Endodermal cell (in vitro differentiated cells): ENCODE measurements around the gene SLC25A53. TPM values are rescaled to one million over a fixed set of nuclear protein-coding genes. Genes with fewer than 3 reads are reported as not detected.

Experiments used
- DNase-seq: peaks from one replicate; pipeline ENCODE4 v3.0.0-alpha.2; 2017
- H3K27ac ChIP-seq: 2 replicates; pipeline ENCODE4 v1.5.1; 2013; ENCODE audit warnings: mild to moderate bottlenecking, low read depth, low read length, moderate library complexity
- H3K27me3 ChIP-seq: 2 replicates; pipeline ENCODE4 v1.6.1; 2013; ENCODE audit warnings: mild to moderate bottlenecking, low read length, moderate library complexity; ENCODE audit not compliant: insufficient read depth, control insufficient read depth, poor library complexity, severe bottlenecking
- H3K36me3 ChIP-seq: 2 replicates; pipeline ENCODE4 v1.7.0; 2013; ENCODE audit warnings: mild to moderate bottlenecking, low read length, moderate library complexity; ENCODE audit not compliant: control insufficient read depth, insufficient read depth
- H3K4me1 ChIP-seq: one replicate; pipeline ENCODE4 v1.7.0; 2013; ENCODE audit warnings: low read length; ENCODE audit not compliant: control insufficient read depth, insufficient read depth
- H3K4me3 ChIP-seq: 2 replicates; pipeline ENCODE4 v1.5.1; 2013; ENCODE audit warnings: mild to moderate bottlenecking, low read length, moderate library complexity
- H3K9ac ChIP-seq: 2 replicates; pipeline ENCODE4 v1.6.1; 2013; ENCODE audit warnings: mild to moderate bottlenecking, low read length, moderate library complexity; ENCODE audit not compliant: poor library complexity, severe bottlenecking; ENCODE audit errors: extremely low read depth
- H3K9me3 ChIP-seq: 2 replicates; pipeline ENCODE4 v1.6.1; 2013; ENCODE audit warnings: mild to moderate bottlenecking, low read length, moderate library complexity; ENCODE audit not compliant: control insufficient read depth
- H3K27ac Mint-ChIP-seq: 2 replicates; pipeline ENCODE4 v1.8.0; 2020; ENCODE audit warnings: mixed read lengths
- H3K27me3 Mint-ChIP-seq: 2 replicates; pipeline ENCODE4 v1.8.0; 2021; ENCODE audit warnings: mild to moderate bottlenecking, mixed read lengths; ENCODE audit not compliant: insufficient read depth
- H3K36me3 Mint-ChIP-seq: 2 replicates; pipeline ENCODE4 v1.8.0; 2020; ENCODE audit warnings: low read depth, mixed read lengths
- H3K4me1 Mint-ChIP-seq: 2 replicates; pipeline ENCODE4 v1.8.0; 2020; ENCODE audit warnings: mixed read lengths
- H3K4me3 Mint-ChIP-seq: 2 replicates; pipeline ENCODE4 v1.8.0; 2020; ENCODE audit warnings: mild to moderate bottlenecking, moderate library complexity, mixed read lengths
- H3K9me3 Mint-ChIP-seq: 2 replicates; pipeline ENCODE4 v1.8.0; 2020; ENCODE audit warnings: mild to moderate bottlenecking, mixed read lengths
- WGBS, 2 experiments: methylation state at CpG; one replicate each; pipeline versions ENCODE4 v1.1.5 to v1.1.7; 2013; ENCODE audit warnings: missing lambda C conversion rate in 2 of 2, mixed read lengths in 1 of 2; ENCODE audit not compliant: insufficient coverage in 1 of 2, insufficient read length in 1 of 2; 5-methylcytosine and 5-hydroxymethylcytosine counted together
- total RNA-seq, 2 donors: library from RNA; stranded (reverse); fragmentation: NEBNext Ultra II Directional in 1 of 2; extraction: Animal tissue kit (Norgen Biotek cat#: 25700) in 1 of 2; gene quantifications; 2 replicates in 1 of 2; 3 replicates in 1 of 2; pipeline ENCODE4 v1.2.1, GENCODE V29; 2021
- TF ChIP-seq, protein P1 (sequence below): fragments of 200-600 bp; sonication (generic); conservative IDR thresholded peaks from 2 replicates; pipeline ENCODE4 v1.5.0; 2021; ENCODE audit warnings: antibody characterized with exemption, mild to moderate bottlenecking

The SLC25A53 gene
- total RNA-seq, 2 donors from 2014 or later, result 2.0 to 4.4 TPM

DNA sequence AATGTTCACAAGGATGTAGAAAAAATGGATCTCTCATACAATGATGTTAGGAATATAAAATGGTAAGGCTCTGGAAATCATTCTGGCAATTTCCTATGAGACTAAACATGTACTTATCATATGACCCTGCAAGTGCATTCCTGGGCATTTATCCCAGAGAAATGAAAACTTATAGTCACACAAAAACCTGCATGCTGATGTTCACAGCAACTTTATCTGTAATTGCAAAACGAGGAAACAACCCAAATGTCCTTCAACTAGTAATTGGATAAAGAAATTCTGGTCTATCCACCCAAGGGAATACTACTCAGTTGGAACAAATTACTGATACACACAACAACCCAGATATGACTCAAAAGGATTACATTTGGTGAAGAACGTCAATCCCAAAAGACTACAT lies 30.0 kb downstream of the SLC25A53 start:
- H3K27me3 Mint-ChIP-seq, result no peaks in the 10 kb centered on the region
- Histone ChIP-seq H3K36me3 (no peaks in the 10 kb centered on the region), H3K4me3 (no peak overlapping the region), H3K27me3 (no peaks in the 10 kb centered on the region), H3K9me3 (no peaks in the 10 kb centered on the region), H3K9ac (no peak overlapping the region), H3K27ac (no peak overlapping the region), H3K4me1 (no peaks in the 10 kb centered on the region)
- H3K27ac Mint-ChIP-seq, result no peak overlapping the region
- TF ChIP-seq, protein P1, sequence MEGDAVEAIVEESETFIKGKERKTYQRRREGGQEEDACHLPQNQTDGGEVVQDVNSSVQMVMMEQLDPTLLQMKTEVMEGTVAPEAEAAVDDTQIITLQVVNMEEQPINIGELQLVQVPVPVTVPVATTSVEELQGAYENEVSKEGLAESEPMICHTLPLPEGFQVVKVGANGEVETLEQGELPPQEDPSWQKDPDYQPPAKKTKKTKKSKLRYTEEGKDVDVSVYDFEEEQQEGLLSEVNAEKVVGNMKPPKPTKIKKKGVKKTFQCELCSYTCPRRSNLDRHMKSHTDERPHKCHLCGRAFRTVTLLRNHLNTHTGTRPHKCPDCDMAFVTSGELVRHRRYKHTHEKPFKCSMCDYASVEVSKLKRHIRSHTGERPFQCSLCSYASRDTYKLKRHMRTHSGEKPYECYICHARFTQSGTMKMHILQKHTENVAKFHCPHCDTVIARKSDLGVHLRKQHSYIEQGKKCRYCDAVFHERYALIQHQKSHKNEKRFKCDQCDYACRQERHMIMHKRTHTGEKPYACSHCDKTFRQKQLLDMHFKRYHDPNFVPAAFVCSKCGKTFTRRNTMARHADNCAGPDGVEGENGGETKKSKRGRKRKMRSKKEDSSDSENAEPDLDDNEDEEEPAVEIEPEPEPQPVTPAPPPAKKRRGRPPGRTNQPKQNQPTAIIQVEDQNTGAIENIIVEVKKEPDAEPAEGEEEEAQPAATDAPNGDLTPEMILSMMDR, result no peak
- no peak for DNase-seq
- no peaks in the 10 kb centered on the region for H3K4me1 Mint-ChIP-seq
- peaks cover 40% of the 10 kb centered on the region for H3K9me3 Mint-ChIP-seq
- H3K4me3 Mint-ChIP-seq, result no peak overlapping the region
- H3K36me3 Mint-ChIP-seq, result no peaks in the 10 kb centered on the region
- 60% methylated on average over 1 of the region's 2 CpGs; no CpG with 5 or more reads in 1 of the 2 experiments for WGBS, 2 experiments

GRCh38 chrX:104122829-104123228 lies 34.0 kb downstream of the SLC25A53 start:
- Histone ChIP-seq H3K4me3 (no peak overlapping the region), H3K9me3 (no peaks in the 10 kb centered on the region), H3K27ac (no peak overlapping the region), H3K36me3 (no peaks in the 10 kb centered on the region), H3K9ac (no peak overlapping the region), H3K27me3 (no peaks in the 10 kb centered on the region), H3K4me1 (no peaks in the 10 kb centered on the region)
- Mint-ChIP-seq H3K27ac (no peak overlapping the region), H3K4me3 (no peak overlapping the region), H3K4me1 (no peaks in the 10 kb centered on the region), H3K36me3 (no peaks in the 10 kb centered on the region), H3K9me3 (peaks cover 44% of the 10 kb centered on the region), H3K27me3 (peaks cover 1% of the 10 kb centered on the region)
- no peak for DNase-seq
- TF ChIP-seq, protein P1, result no peak
- WGBS, 2 experiments, result 81 to 96% methylated on average over 4 to 5 of the region's 5 CpGs

DNA sequence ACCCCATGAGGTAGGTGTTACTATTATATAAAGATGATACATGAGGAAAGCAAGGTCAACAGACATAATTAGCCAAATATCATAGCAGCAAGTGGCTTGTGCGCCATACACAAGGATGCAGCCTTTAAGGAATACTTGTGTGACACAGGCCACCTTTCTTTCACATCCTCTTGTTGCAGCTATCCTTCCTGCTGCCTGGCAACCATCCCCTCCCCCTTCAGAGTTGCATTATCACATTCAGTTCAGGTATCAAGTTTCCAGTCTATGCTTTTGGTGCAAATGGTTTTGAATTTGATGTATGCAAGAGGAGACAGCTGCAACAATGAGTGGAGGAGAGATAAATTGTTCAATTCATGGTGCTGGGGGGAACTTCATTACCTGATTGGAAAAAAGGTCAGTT lies 38.0 kb downstream of the SLC25A53 start:
- no peak overlapping the region for H3K4me3 ChIP-seq
- DNase-seq, result no peak
- H3K4me1 Mint-ChIP-seq, result no peaks in the 10 kb centered on the region
- no peaks in the 10 kb centered on the region for H3K4me1 ChIP-seq
- peaks cover 15% of the 10 kb centered on the region for H3K27me3 Mint-ChIP-seq
- 88% methylated on average over 1 of the region's 1 CpG; no CpG with 5 or more reads in 1 of the 2 experiments for WGBS, 2 experiments
- no peak overlapping the region for H3K27ac Mint-ChIP-seq
- H3K4me3 Mint-ChIP-seq, result no peak overlapping the region
- TF ChIP-seq, protein P1, result no peak
- no peaks in the 10 kb centered on the region for H3K9me3 ChIP-seq
- no peak overlapping the region for H3K27ac ChIP-seq
- H3K27me3 ChIP-seq, result no peaks in the 10 kb centered on the region
- peaks cover 49% of the 10 kb centered on the region for H3K9me3 Mint-ChIP-seq
- H3K36me3 Mint-ChIP-seq, result no peaks in the 10 kb centered on the region
- no peak overlapping the region for H3K9ac ChIP-seq
- H3K36me3 ChIP-seq, result no peaks in the 10 kb centered on the region
